Measurements from ENCODE around the gene SPARCL1.

- TF ChIP-seq FOXM1 (IDR thresholded peaks at IDR 0.05; ENCODE audit: borderline replicate concordance) (no peak), TARDBP (IDR thresholded peaks at IDR 0.05) (no peak), ZNF384 (IDR thresholded peaks at IDR 0.05) (no peak), CTBP1 (IDR thresholded peaks at IDR 0.05; ENCODE audit: borderline replicate concordance) (no peak), L3MBTL2 (conservative IDR thresholded peaks at IDR 0.05) (no peak), SP1 (IDR thresholded peaks at IDR 0.05) (no peak), BHLHE40 (IDR thresholded peaks at IDR 0.05; ENCODE audit: borderline replicate concordance) (no peak), SUZ12 (IDR thresholded peaks at IDR 0.05) (no peak), HDGF (IDR thresholded peaks at IDR 0.05; ENCODE audit: borderline replicate concordance) (no peak), FOXK2 (IDR thresholded peaks at IDR 0.05) (no peak), ARNT (IDR thresholded peaks at IDR 0.05) (no peak)
- TF ChIP-seq, protein P1, sequence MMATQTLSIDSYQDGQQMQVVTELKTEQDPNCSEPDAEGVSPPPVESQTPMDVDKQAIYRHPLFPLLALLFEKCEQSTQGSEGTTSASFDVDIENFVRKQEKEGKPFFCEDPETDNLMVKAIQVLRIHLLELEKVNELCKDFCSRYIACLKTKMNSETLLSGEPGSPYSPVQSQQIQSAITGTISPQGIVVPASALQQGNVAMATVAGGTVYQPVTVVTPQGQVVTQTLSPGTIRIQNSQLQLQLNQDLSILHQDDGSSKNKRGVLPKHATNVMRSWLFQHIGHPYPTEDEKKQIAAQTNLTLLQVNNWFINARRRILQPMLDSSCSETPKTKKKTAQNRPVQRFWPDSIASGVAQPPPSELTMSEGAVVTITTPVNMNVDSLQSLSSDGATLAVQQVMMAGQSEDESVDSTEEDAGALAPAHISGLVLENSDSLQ (IDR thresholded peaks at IDR 0.05) = no peak
Observed at GRCh38 chr4:87565746-87566145, 36.6 kb upstream of the SPARCL1 start.
